Measurements from ENCODE around the gene ZNF787.

- TF ChIP-seq CTCF (conservative IDR thresholded peaks at IDR 0.05; ENCODE audit: low read depth, low read length) (no peak), EZH2 (IDR thresholded peaks at IDR 0.05; ENCODE audit: borderline replicate concordance, low read depth, low read length, poor library complexity, severe bottlenecking) (no peak)
Measured at GRCh38 chr19:56106993-56107392, 14.1 kb downstream of the ZNF787 start.
